IPS-NIHi11 (cell line): ENCODE data around the gene TENM4.
A peak's percentile ranks its signal among the peaks of the same experiment; 100 is the strongest.
"Not testable (repeated sequence)": the region's sequence is repeated elsewhere in the genome, so short reads cannot be mapped to it uniquely, and the experiment has no call there.

ENCODE experiments used
- DNase-seq: peaks from one replicate; pipeline ENCODE4 v3.0.0; 2012; ENCODE audit warnings: mixed read lengths, low spot score

The TENM4 gene

DNA sequence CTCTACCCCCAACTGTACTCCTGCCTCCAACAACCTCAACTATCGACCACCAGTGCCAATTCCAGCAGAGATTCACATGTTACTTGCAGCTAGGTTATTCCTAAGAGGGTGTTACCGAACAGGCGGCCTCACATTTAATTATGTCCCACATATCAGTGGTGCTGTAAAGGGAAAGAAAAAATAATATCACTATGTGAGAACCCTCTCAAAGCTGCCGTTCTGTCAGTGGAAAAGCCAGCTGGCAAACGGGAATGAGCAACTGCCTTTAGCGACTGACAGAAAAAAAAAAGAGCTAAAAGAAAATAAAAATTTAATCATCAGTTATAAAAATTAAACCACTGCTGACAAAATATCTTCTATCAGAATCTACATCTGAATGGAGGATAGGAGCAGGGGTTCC lies 595.3 kb downstream of the TENM4 start:
- no peak for DNase-seq

DNA sequence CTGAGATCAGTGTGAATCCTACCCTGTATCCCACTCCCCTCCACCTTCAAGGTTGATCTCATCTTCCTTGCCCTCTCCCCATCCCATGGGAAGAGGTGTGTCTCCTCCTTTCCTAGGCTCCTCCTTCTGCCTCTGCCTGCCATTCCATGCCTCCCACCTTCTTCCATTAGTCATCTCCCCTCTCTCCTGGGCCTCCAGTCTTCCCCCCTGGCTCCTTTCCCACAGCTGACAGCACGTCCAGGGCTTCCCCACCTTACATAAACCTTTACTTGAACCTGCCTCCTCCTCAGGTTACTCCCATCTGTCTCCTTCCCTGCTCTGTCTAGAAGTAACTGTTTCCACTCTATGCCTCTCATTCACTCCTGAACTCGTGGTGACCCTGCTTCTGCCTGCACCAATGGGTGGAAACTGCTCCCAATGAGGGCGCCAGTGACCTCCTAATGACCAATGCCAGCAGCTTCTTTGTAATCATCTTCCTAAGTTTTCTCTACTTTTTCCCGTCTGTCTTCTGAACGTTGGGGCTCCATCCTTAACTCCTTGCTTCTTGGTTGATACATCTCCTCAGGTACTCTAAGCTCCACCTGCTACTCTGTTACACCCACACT lies 599.3 kb downstream of the TENM4 start:
- no peak for DNase-seq

GRCh38 chr11:78840623-78841022 lies 600.2 kb downstream of the TENM4 start:
- no peak for DNase-seq

DNA sequence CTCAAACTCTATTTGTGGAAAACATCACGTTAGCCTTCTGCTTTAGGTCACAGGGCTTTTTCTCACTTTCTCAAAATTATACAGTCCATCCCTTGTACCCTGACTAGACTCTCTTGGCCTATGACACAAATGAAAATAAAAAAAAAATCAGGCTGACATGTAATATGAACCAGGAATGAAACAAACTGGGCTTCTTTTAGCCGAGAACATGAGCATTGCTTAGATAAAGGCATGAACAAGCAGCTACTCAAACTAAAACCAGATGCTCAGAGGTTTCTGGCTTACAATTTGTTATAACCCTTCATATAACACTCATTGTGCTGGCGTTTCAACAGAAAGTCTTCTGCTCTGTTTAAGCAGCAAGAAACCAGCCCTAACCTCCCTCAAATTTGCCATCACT lies 600.6 kb downstream of the TENM4 start:
- DNase-seq, result no peak

DNA sequence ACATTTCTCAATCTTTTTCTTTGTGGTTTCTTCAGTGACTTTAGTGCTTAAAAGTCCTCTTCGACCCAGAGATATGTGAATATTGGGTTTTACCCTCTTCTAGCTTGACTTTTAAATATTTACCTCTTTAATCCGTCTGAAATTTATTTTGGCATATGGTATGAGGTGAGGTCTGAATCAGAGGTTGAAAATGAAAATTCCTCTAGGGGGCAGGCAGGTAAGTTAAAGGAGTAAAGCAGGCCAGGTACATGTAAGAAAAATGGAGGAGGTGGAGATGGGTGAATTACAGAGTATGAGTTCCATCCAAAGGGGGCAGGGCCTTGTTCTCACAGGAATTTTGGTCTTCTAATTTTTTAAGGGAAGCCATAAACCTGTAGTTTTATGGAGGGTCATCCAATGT lies 602.4 kb downstream of the TENM4 start:
- no peak for DNase-seq

- no peak for DNase-seq
Observed at GRCh38 chr11:78835646-78836045, 605.2 kb downstream of the TENM4 start.

- DNase-seq, result no peak
Observed at GRCh38 chr11:78834886-78835285, 605.9 kb downstream of the TENM4 start.

DNA sequence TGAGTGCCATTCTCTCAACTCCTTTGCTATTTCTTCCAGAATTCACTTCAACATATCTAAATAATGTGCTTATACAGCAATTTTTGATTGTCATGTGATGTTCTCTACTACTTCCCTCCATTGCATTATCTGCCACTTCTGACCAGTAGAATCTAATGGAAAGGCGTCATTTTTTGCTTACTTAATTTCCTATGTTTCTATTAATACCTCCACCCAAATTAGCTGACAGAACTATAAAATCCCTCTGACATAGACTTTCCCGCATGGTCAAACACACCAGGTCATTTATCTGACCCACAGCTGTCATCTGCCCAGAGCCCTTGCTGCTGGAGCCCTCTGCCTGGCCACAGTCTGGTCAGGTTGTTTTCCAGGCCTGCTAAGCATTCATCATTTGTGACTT lies 607.6 kb downstream of the TENM4 start:
- no peak for DNase-seq

DNA sequence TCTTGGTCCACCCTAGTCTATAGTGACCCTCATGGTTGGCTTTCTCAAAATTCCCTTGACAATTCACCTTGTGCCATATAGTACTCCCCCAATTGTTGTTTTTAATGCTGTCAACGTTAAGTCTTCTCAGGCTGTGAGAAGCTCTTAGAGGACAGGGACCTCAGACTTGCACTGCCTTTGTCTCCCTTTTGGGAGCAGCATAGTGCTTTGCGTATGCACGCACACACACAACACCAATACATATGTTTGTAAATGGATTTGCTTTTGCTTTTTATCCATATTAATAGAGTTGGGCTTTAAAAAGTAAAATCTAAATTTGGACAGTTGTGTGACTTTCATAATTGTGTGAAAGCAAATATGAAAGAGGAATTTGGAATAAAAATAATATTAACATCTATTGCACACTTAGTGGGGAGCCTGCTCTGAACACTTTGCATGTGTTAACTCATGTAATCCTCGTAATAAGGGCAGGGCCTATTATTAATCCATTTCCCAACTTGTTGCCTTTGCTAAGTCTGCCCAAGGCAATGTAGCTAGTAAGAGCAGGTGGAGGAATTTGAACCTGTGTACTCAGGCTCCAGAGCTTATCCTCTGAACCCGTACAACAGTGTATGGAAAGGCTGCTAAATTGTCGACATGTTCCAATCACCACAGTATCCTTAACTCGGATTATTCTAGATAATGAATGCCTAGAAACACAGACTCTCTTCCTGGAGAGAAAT lies 608.4 kb downstream of the TENM4 start:
- DNase-seq, result no peak

- no peak for DNase-seq
Observed at GRCh38 chr11:78831571-78831970, 609.3 kb downstream of the TENM4 start.

- peak; percentile 26 for DNase-seq
Observed at GRCh38 chr11:78830277-78830819, 610.5 kb downstream of the TENM4 start.

- no peak for DNase-seq
Observed at GRCh38 chr11:78829146-78829545, 611.7 kb downstream of the TENM4 start.

DNA sequence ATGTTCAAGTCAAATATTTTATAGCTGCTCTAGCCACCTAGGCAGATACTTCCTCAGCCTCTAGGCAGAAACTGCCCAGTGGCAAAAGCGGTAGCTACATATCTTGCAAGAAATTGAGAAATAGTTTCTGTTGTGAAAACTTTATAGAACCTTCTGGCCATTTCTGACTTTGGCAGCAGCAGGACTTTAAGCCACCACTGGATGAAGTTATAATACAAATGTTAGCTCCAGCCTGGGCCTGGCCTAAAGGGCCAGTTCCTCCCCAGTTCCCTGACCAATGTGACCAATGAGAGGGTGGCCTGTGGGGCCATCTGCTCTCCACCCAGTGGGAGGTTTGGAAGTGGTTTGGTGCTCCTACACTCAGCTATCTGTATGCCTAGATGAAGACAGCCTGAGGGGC lies 612.2 kb downstream of the TENM4 start:
- DNase-seq, result no peak

GRCh38 chr11:78827291-78827690 lies 613.5 kb downstream of the TENM4 start:
- not testable (repeated sequence) for DNase-seq

GRCh38 chr11:78825591-78826020 lies 615.2 kb downstream of the TENM4 start:
- no peak for DNase-seq

DNA sequence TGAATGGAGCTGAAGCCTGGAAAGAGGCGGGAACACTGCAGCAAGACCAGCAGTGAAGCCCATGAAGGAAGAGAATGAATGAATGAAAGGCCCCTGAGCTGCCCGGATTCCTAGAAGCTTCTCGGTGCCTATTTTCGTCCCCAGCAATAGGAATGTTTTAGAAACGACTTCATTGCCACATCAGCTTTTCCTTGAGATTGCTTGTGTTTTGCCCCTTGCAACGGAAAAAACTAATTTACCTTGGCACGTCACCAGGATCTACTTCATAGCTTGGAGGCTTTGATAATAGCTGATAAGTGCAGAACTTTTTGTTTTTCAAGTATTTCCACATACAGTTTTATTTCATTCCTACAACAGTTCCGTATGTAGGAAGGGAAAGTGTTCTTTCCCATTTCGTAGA lies 617.2 kb downstream of the TENM4 start:
- DNase-seq, result no peak

GRCh38 chr11:78822931-78823423 lies 617.9 kb downstream of the TENM4 start:
- no peak for DNase-seq

- no peak for DNase-seq
Observed at GRCh38 chr11:78821371-78822306, 619.2 kb downstream of the TENM4 start.

DNA sequence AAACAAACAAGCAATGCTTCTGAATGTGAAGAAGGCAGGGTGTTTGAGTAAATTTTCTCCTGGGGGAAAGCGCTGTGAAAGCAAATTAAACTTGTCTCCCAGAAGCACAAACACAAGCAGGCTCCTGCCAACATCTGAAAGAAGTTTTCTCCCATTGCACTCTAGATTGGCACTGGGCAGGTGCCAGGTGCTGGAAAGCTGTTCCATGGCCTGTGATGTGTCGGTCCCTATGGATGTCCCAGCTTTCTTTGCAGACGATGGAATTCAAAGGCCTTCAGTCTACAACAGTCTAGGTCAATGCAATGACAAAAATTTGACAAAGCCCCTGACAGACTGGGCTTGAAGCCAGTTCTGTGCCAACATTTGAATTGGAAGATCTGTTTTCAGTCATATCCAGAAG lies 620.1 kb downstream of the TENM4 start:
- DNase-seq, result no peak

DNA sequence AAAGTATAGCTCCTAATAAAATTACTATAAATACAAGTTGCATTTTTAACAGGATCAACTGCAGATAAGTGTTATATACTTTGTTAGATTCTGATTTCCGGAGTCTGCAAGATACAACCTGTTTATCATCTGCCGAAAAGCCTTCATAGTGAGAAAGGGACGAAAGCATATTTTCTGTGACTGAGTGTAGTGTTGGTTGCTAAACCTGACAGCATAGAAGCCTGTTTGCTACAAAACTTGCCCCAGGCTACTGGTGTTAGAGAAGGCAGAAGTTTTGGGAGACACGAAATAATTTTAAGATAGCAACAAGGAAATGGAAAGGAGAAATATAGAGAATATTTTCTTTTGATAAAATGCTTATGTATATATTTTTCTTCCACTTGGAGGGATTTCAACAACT lies 622.6 kb downstream of the TENM4 start:
- DNase-seq, result no peak

- DNase-seq, result no peak
Observed at GRCh38 chr11:78815831-78816230, 625.0 kb downstream of the TENM4 start.

- no peak for DNase-seq
Observed at GRCh38 chr11:78812513-78813293, 628.1 kb downstream of the TENM4 start.
